ENCODE measurements around the gene STX17. TPM values are rescaled to one million over a fixed set of nuclear protein-coding genes. Genes with fewer than 3 reads are reported as not detected.
"Not testable (repeated sequence)": the region's sequence is repeated elsewhere in the genome, so short reads cannot be mapped to it uniquely, and the experiment has no call there.

Gene STX17
- total RNA-seq (2014; rRNA removed; shearing (Covaris generic)), result 9.3 and 14.8 TPM in 2 replicates

- peak; percentile 96 for DNase-seq
Measured at GRCh38 chr9:99906403-99907207, at the start of gene STX17. Gene STX17, plus strand, starts transcription at chr9:99906654. Its CDS starts 8,586 bp downstream, at chr9:99915240.

DNA sequence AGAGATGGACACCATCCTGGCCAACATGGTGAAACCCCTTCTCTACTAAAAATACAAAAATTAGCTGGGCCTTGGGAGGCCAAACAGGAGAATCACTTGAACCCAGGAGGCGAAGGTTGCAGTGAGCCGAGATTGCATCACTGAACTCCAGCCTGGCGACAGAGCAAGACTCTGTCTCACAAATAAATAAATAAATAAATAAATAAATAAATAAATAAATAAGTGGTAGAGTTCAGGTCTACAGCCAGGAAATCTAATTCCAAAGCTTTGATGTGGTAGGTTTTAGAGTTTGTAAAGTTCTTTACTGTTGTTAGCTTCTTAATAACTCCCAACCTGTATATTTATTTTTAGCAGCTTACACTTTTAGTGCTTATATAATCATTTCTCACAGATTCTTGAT lies 48.9 kb upstream of the STX17 start:
- not testable (repeated sequence) for H3K36me3 ChIP-seq (replicated peaks; ENCODE audit: control insufficient read depth, insufficient read depth, low read length); H3K27me3 ChIP-seq (ENCODE audit: control insufficient read depth, insufficient read depth, low read length); H3K4me3 ChIP-seq (ENCODE audit: insufficient read depth, low read depth, low read length); DNase-seq

More at GRCh38 chr9:99906403-99907207, at the start of gene STX17:
- Histone ChIP-seq H3K27me3 (ENCODE audit: control insufficient read depth, insufficient read depth, low read length) (peaks cover 2% of the 10 kb centered on the region; the same call in 1 of the 2 replicates), H3K36me3 (replicated peaks; ENCODE audit: control insufficient read depth, insufficient read depth, low read length) (no peaks in the 10 kb centered on the region), H3K4me3 (ENCODE audit: insufficient read depth, low read depth, low read length) (peak within 1 kb of the TSS; percentile 77)

- H3K4me3 ChIP-seq (ENCODE audit: insufficient read depth, low read depth, low read length), result no peak overlapping the region
- H3K27me3 ChIP-seq (ENCODE audit: control insufficient read depth, insufficient read depth, low read length), result no peaks in the 10 kb centered on the region
- H3K36me3 ChIP-seq (replicated peaks; ENCODE audit: control insufficient read depth, insufficient read depth, low read length), result no peaks in the 10 kb centered on the region
- DNase-seq, result no peak
Measured at GRCh38 chr9:99858087-99858486, 48.4 kb upstream of the STX17 start.

GRCh38 chr9:99859243-99859980 lies 47.0 kb upstream of the STX17 start:
- Histone ChIP-seq H3K36me3 (replicated peaks; ENCODE audit: control insufficient read depth, insufficient read depth, low read length) (no peaks in the 10 kb centered on the region), H3K27me3 (ENCODE audit: control insufficient read depth, insufficient read depth, low read length) (no peaks in the 10 kb centered on the region), H3K4me3 (ENCODE audit: insufficient read depth, low read depth, low read length) (no peak overlapping the region)
- peak; percentile 29 for DNase-seq

DNA sequence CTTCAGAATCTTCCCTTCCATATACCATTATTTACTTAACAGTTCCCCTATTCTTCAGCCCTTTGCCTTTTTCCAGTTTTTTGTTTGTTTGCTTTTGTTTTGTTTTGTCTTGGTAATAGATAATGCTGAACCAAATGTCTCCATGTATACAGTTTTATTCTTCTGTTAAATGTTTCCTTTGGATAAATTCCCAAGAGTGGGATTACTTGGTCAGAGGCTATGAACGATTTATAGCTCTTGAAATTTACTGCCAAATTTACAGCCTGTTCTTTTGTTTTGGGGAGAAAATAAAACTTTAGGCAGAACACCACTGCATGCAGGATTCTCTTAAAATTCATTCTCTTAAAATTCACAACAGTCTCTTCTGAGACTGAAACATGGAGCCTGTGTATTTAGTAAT lies 46.2 kb upstream of the STX17 start:
- no peaks in the 10 kb centered on the region for H3K36me3 ChIP-seq (replicated peaks; ENCODE audit: control insufficient read depth, insufficient read depth, low read length)
- no peak for DNase-seq
- no peak overlapping the region for H3K4me3 ChIP-seq (ENCODE audit: insufficient read depth, low read depth, low read length)
- H3K27me3 ChIP-seq (ENCODE audit: control insufficient read depth, insufficient read depth, low read length), result no peaks in the 10 kb centered on the region

- H3K27me3 ChIP-seq (ENCODE audit: control insufficient read depth, insufficient read depth, low read length), result no peaks in the 10 kb centered on the region
- DNase-seq, result no peak
- no peak overlapping the region for H3K4me3 ChIP-seq (ENCODE audit: insufficient read depth, low read depth, low read length)
- no peaks in the 10 kb centered on the region for H3K36me3 ChIP-seq (replicated peaks; ENCODE audit: control insufficient read depth, insufficient read depth, low read length)
Measured at GRCh38 chr9:99863955-99864354, 42.5 kb upstream of the STX17 start.

GRCh38 chr9:99866398-99866797 lies 40.1 kb upstream of the STX17 start:
- H3K4me3 ChIP-seq (ENCODE audit: insufficient read depth, low read depth, low read length), result no peak overlapping the region
- H3K27me3 ChIP-seq (ENCODE audit: control insufficient read depth, insufficient read depth, low read length), result no peaks in the 10 kb centered on the region
- no peak for DNase-seq
- no peaks in the 10 kb centered on the region for H3K36me3 ChIP-seq (replicated peaks; ENCODE audit: control insufficient read depth, insufficient read depth, low read length)

- Histone ChIP-seq H3K36me3 (replicated peaks; ENCODE audit: control insufficient read depth, insufficient read depth, low read length) (no peaks in the 10 kb centered on the region), H3K27me3 (ENCODE audit: control insufficient read depth, insufficient read depth, low read length) (no peaks in the 10 kb centered on the region), H3K4me3 (ENCODE audit: insufficient read depth, low read depth, low read length) (no peak overlapping the region)
- no peak for DNase-seq
Measured at GRCh38 chr9:99867536-99867935, 38.9 kb upstream of the STX17 start.

GRCh38 chr9:99867968-99868367 lies 38.5 kb upstream of the STX17 start:
- Histone ChIP-seq H3K36me3 (replicated peaks; ENCODE audit: control insufficient read depth, insufficient read depth, low read length) (no peaks in the 10 kb centered on the region), H3K27me3 (ENCODE audit: control insufficient read depth, insufficient read depth, low read length) (no peaks in the 10 kb centered on the region), H3K4me3 (ENCODE audit: insufficient read depth, low read depth, low read length) (no peak overlapping the region)
- no peak for DNase-seq

DNA sequence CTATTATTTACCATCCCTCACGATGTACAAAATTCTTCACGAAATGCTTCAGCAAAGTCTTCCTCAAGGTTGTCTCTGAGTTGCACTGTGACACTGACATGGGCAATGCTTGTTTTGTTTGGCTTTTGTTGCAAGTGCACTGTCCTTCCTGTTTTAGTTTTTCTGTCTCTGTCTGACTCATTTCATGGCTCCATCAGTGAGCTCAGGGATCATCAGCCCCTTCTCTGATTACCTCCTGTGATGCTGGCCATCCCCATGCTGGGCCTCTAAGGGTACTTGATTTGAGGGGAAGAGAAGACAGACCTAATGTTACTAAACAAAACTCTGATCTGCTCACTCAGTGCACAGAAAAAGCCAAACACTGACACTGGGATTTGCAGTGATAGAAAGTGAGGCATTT lies 37.6 kb upstream of the STX17 start:
- no peak overlapping the region for H3K4me3 ChIP-seq (ENCODE audit: insufficient read depth, low read depth, low read length)
- no peaks in the 10 kb centered on the region for H3K27me3 ChIP-seq (ENCODE audit: control insufficient read depth, insufficient read depth, low read length)
- DNase-seq, result no peak
- H3K36me3 ChIP-seq (replicated peaks; ENCODE audit: control insufficient read depth, insufficient read depth, low read length), result no peaks in the 10 kb centered on the region

DNA sequence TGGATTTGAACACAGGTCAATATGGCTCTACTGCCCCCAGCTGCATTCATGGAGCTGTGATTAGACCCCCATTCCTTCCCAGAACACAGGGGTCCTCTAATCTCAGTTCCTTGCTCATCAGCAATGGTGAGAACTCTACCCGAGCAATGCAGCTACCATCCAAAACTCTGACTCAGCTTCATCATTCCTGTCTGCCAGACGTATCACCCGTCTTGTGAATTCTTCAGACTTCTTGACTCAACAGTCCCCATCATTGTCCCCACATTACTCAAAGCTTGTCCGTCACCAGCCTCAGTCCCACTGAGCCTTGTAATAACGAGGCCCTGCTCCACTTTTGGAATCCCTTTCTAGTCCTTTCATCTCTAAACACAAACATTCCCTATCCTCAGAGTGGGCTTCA lies 36.3 kb upstream of the STX17 start:
- no peak overlapping the region for H3K4me3 ChIP-seq (ENCODE audit: insufficient read depth, low read depth, low read length)
- no peak for DNase-seq
- no peaks in the 10 kb centered on the region for H3K36me3 ChIP-seq (replicated peaks; ENCODE audit: control insufficient read depth, insufficient read depth, low read length)

DNA sequence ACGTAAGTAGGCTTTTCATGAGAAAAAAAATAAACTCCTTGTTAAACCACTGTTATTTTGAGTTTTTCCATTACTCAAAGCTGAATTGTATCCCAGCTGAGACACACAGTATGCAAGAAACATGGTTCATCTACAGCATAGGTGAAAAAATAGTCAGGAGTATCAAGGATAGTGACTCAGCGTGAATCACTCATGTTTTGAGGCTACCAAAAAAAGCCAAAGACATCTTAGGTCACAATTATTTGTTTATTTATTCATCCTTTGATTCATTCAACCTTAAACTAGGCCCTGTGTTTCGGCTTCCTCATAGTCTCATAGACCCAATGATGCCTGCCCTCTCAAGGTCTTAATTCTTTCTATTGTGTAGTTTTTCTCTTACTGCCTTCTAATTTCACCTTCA lies 32.9 kb upstream of the STX17 start:
- no peak for DNase-seq
- Histone ChIP-seq H3K27me3 (ENCODE audit: control insufficient read depth, insufficient read depth, low read length) (no peaks in the 10 kb centered on the region), H3K36me3 (replicated peaks; ENCODE audit: control insufficient read depth, insufficient read depth, low read length) (no peaks in the 10 kb centered on the region), H3K4me3 (ENCODE audit: insufficient read depth, low read depth, low read length) (no peak overlapping the region)

More for the DNA sequence above, 36.3 kb upstream of the STX17 start:
- no peaks in the 10 kb centered on the region for H3K27me3 ChIP-seq (ENCODE audit: control insufficient read depth, insufficient read depth, low read length)

DNA sequence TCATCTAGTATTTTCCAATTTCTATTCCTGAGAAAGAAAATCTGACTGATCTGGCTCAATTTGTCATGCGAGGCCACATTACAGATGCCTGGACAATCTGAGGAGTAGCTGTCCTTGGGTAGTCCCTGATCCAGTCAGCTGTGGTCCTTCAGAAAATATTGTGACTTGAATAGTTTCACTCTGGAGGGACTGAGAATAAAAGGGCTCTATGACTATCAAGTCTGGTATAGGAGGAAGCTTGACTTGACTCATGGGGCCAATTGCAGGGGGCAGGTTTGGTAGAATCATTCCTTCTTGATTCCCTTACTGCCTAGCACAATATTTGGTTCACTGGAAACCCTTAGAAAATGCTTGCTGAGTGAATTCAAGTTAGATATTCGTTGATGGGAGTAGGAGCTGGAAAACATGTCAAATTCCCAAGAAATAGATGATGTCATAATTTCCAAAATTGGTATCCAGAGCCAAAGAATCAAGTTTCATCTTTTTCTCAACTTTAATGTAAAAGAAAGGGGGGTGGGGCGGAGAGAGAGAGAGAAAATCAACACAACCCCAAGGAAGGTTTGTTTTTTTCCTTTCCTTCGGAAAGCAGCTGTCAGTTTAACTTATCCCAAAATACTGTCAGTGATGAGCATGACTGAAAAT lies 32.4 kb upstream of the STX17 start:
- no peak for DNase-seq
- H3K4me3 ChIP-seq (ENCODE audit: insufficient read depth, low read depth, low read length), result no peak overlapping the region
- no peaks in the 10 kb centered on the region for H3K36me3 ChIP-seq (replicated peaks; ENCODE audit: control insufficient read depth, insufficient read depth, low read length)

DNA sequence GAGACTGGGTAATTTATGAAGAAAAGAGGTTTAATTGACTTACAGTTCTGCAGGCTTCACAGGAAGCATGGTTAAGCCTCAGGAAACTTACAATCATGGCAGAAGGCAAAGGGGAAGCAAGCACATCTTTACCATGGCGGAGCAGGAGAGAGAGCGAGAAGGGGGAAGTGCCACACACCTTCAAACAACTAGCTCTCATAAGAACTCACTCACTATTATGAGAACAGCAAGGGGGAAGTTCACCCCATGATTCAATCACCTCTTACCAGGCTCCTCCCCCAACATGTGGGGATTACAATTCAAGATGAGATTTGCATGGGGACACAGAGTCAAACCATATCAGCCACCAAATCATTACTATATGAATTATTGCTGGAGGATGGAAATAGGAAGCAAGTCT lies 30.3 kb upstream of the STX17 start:
- DNase-seq, result no peak
- Histone ChIP-seq H3K4me3 (ENCODE audit: insufficient read depth, low read depth, low read length) (no peak overlapping the region), H3K27me3 (ENCODE audit: control insufficient read depth, insufficient read depth, low read length) (no peaks in the 10 kb centered on the region), H3K36me3 (replicated peaks; ENCODE audit: control insufficient read depth, insufficient read depth, low read length) (no peaks in the 10 kb centered on the region)

More for the DNA sequence above, 32.4 kb upstream of the STX17 start:
- H3K27me3 ChIP-seq (ENCODE audit: control insufficient read depth, insufficient read depth, low read length), result no peaks in the 10 kb centered on the region

GRCh38 chr9:99878651-99879050 lies 27.8 kb upstream of the STX17 start:
- H3K36me3 ChIP-seq (replicated peaks; ENCODE audit: control insufficient read depth, insufficient read depth, low read length), result no peaks in the 10 kb centered on the region
- H3K4me3 ChIP-seq (ENCODE audit: insufficient read depth, low read depth, low read length), result no peak overlapping the region
- H3K27me3 ChIP-seq (ENCODE audit: control insufficient read depth, insufficient read depth, low read length), result no peaks in the 10 kb centered on the region
- no peak for DNase-seq

All from H7 (cell line).